ENCODE measurements around the gene TASOR2.

DNA sequence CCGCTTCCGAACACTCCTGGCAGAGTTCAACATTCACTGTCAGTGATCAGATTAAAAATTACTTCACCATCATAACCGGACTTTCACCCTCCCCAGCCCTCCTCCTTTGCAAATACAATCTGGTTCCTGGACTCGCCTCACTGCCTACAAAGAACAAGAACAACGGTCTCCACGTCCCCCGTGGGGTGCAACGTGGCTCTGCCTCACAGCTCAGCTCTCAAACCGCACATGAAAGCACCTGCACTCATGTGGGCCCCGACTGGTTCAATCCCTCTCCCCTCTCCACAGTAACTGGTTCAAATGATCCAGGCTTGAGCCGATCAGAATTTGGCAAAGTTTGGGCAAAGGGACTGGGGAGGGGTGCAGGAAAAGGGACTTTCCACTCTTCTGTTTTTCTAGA lies 39.3 kb upstream of the TASOR2 start:
- TF ChIP-seq POLR2A (IDR thresholded peaks at IDR 0.05; ENCODE audit: low read depth, low read length): no peak
- no peak for TF ChIP-seq POLR2AphosphoS5 (IDR thresholded peaks at IDR 0.05; ENCODE audit: low read depth, low read length)

Measured in GM12892 (cell line).